Stimulated activated CD4-positive, alpha-beta T cell treated with anti-CD3 and anti-CD28 coated beads, TNF-alpha, amount 100 ng/mL, for 48 hours (primary cell): Measurements from ENCODE around the gene ST8SIA2.
"Not testable (repeated sequence)": the region's sequence is repeated elsewhere in the genome, so short reads cannot be mapped to it uniquely, and the experiment has no call there.

Experiments
- DNase-seq, 3 donors: peaks; one replicate each; pipeline ENCODE4 v3.0.0-alpha.2; 2020; ENCODE audit warnings: low read depth in 3 of 3

ST8SIA2 gene

DNA sequence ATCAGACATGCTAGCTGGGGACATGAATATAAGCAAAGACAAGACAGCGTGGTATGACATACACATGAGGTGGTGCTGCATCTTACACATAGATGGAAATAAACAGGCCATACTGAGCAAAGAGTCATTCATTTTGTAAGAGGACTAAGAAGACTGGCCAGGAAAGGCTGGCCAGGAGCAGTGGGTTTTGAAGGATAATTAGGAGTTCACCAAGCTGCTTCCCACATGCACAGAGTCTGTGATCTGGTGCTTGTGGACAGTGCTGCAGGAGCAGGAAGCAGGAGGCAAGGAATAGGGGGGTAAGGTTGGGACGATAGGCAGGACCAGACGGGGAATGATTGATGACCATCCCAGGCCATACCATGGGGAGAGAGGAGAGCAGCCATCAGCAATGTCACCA lies 41.5 kb downstream of the ST8SIA2 start:
- DNase-seq = no peak

DNA sequence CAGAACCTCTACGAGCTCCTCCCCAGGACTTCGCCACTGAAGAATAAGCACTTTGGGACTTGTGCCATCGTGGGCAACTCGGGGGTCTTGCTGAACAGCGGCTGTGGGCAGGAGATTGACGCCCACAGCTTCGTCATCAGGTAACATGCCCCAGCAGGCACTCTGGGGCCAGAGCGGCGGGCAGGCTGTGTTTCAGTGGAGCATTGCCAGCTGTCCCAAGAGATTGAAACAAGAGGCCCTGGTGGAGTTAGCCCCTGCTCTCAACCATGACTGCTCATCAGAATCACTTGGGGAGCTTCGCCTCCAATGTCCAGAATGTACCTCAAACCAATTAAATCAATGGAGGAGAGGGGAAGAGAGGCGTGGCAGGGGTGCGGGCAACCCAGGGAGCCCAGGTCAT lies 44.8 kb downstream of the ST8SIA2 start:
- DNase-seq = no peak

DNA sequence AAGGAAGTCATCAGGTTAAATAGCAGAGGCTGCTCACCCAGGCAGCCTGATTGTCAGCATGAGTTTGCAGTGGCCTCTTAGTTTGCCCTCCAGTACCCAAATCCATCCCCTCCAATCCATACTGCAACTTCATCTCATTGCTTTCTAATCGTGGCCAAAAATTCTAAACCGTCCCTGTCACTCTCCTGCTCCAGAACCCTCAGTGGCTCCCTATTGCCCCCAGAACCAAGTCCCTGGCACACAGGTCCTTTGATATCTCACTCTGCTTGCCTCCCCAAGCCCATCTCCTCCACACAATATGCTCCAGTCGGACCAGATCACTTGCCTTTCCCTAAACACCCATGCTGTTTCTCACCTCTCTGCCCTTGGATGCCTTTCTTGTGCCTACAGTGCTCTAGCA lies 49.7 kb downstream of the ST8SIA2 start:
- DNase-seq = no peak

DNA sequence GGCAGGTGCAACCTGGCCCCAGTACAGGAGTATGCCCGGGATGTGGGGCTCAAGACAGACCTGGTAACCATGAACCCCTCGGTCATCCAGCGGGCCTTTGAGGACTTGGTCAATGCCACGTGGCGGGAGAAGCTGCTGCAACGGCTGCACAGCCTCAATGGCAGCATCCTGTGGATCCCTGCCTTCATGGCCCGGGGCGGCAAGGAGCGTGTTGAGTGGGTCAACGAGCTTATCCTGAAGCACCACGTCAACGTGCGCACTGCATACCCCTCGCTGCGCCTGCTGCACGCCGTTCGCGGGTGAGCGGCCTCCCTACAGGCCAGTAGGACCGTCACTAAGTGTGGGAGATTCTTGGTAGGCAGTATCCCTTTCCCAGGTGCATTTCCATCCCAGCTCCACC lies 51.0 kb downstream of the ST8SIA2 start:
- no peak for DNase-seq

DNA sequence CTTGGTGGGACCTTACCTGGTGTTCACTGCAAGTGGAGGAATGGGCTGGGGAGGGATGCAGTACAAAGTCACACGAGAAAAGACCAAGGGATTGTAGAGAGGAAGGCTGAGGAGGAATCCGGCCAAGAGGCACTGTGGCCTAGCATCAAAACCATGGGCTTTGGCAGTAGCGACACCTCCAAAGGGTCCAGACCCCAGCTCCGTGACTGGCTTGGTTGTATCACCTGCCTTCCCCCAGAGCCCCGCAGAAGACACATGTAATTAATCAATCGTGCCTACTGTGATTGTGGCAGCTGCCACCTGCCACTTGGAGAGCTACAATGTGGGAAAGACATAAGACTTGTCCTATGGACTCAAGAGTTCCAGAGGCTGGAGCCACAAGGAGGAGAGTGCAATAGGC lies 54.7 kb downstream of the ST8SIA2 start:
- no peak for DNase-seq

DNA sequence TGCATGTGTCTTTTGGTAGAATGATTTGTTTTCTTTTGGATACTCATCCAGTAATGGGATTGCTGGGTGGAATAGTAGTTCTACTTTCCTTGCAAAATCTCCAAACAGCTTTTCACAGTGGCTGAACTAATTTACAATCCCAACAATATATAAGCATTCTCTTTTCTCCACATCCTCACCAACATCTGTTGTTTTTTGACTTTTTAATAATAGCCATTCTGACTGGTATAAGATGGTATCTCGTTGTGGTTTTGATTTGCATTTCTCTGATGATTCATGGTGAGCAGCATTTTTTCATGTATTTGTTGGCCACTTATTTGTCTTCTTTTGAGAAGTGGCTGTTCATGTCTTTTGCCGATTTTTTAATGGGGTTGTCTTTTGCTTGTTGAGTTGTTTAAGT lies 55.8 kb downstream of the ST8SIA2 start:
- no peak for DNase-seq

DNA sequence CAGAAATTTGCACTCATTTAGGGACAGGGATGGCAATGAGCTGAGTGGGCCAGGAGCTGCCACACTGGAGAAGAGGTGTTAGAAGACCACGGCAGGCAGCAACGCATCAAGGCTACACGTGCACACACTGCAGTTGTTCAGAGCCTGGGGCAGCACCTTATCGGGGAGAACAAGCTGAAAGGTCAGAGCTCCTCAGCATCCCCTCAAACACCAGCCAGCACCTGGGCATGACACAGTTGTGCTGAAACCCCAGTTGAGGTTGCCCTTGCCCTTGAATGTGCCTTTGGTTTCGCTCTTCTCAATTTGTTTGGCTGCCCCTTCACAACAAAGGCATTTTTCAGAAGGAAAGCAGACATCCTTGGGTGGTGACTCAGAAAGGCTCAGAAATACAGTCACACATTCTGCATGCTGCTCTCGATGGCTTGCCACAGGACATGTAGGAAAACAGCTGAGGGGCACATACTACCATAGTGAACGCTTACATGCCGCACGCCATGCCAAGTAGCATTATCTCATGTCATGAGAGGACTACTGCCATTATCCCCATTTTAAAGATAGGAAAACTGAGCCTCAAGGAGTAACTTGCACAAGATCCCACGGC lies 57.6 kb downstream of the ST8SIA2 start:
- no peak for DNase-seq

DNA sequence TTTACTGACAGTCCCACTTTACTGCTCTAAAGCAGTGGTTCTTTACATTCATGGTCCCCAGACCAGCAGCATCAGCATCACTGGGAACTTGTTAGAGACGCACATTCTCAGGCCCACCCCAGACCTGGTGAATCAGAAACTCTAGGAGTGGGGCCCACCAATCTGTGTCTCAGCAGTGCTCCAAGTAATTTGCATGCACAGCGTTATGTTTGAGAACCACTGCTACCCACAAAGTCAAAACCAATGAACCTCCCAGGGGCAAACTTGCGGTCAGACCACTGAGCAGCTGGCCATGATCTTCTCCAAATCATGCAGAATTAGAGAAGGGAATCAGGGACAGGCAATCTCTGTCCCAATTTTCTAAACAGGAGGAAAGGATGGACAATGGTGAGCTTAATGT lies 58.5 kb downstream of the ST8SIA2 start:
- DNase-seq = no peak

DNA sequence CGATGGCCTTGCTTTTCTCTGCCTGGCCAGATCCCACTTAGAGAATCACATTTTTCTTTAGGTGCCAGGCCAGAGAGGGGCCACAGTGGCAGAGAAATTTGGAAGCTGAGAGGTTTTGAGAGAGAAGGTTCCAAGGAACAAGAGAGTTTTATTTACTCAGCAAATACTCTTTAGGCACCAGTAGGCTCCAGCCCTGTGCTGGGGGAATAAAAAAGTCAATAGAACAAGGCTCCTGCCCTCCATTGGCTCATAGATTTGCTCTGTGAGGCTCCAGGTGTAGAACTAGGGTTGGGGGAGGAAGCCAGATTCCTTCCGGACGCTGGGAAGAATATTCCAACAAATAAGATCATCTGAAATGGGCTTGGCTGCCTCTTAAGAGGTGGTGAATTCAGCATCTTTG lies 59.9 kb downstream of the ST8SIA2 start:
- DNase-seq = no peak

DNA sequence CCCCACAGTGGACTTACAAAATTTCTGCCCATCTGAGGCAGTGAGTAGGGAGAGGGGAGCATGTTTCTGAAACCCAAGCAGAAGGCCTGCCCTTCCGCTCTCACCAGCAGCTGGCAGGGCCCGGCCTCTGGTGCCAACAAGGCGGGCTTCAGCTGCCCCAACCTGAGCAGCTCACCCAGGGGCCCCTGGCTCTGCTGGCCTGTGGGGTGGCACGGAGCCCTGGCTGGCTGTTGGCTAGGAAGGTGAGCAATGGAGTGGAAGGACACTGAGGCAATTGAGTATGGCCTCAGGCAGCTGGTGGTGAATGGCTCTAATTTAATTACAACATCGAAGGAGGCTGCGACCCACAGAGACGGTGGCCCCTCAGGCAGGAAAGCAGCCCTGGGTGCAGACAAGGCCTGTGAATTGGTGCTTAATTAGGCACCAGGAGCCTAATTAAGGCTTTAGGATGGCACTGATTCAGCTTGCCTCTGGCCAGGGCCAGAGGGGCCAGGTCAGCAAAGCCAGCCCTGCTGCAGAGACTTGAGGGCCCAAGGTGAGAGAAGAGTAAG lies 60.9 kb downstream of the ST8SIA2 start:
- DNase-seq = no peak

DNA sequence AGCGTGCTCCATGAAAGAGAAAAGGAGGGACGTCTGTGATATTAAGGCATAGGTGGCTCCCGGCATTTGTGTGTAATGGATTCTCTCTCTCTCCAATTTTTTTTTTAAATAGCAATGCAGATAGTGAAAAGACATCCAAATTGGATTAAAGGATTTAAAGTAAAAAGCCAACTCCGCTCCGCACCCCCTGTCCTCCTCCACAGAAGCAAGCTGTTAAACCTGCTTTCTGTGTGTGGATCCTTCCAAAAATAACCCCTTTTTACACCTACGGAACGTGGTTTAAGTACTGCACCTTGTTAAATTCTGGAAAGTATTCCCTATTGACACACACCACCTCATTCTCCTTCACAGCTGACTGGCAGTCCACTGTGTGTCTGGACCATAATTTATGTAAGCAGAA lies 61.6 kb downstream of the ST8SIA2 start:
- DNase-seq = no peak

DNA sequence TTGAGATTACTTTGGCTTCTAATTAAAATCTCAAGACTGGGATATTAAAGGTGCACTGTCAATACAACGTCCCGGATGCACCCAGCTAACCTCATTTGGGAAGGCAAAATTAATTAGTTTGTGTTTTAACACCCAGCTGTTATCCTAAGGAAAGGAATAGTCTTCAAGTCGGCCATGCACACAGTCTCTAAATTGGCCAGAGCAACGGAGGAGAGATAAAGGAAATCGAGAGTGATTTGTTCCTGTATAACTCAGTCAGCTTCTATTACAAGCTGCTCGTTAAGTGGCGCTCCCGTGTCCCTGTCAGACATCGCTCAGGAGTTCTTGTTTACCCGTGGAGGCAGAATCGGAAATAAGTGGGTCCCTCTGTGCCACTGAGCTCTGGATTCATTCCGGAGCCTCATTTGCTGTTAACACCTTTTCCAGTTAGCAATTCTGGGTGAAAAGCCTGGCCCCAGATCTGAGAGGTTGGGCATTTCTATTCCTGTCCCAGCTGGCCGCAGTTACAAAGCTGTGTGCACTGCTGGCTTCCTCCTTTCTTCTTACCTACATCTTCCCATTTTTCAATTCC lies 63.9 kb downstream of the ST8SIA2 start:
- no peak for DNase-seq

DNA sequence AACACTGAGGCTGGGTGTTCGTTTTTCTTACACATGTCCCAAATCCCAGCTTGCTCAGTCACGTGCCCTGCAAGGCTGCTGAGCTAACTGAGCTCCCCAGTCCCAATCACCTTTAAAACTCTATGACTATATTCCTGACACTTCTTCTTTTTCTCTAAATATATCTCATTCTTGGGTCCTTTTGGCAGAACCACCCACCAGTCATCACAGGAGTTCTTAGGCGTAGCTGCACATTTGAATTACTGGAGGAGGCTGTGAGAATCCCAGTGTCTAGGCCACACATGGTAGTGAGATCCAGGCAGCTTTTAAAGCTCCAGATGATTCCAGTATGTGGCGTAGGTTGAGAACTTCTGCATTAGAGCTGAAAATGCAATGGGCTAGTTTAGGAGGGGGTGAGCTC lies 66.3 kb downstream of the ST8SIA2 start:
- no peak for DNase-seq

DNA sequence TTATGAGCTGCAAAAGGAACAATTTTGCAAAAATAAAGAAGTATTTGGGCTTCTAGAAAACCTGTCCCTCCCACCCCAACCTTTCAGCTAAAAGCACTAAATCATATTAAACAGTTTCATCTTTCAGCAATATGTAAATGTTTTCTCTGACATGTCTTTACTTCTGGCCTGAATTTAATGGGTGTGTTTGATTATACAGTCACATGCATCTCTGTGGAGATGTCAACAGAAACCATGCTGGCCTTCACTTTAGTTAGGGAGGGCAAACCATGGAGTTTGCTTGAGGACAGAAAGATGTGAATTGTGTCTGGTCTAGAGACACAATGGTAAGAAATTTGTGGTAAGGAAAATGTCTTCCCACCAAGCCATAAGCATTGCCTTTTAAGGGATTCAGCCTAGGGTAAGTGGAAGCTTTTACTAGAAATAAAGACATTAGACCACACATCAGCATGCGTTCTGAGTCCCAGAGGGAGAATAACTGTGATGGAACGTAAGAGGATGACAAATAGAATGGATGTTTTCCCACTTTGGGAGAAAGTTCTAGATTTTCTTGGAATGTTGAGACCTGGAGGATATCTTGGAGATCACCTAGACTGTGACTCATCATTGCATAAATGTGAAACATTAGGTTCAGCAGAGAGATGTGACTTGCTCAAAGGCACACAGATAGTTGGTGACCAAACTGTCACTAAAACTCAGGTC lies 68.9 kb downstream of the ST8SIA2 start:
- no peak for DNase-seq

DNA sequence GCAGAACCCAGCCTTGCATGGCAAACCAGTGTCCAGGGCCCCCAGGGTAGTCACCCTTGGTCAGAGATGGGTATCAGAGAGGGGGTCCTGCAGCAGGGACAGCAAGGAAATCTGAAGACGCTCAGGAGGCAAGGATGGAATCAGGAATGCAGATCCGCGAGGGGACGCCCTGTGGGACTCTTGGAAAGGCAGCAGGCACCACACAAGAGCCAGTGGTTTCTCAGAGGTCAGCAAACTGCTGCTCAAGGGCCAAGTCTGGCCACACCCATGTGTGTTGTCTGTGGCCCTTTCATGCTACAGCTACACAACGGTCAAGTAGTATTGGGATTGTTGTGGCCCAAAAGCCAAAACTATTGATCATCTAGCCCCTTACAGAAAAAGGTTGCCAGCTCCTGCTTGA lies 69.7 kb downstream of the ST8SIA2 start:
- no peak for DNase-seq

DNA sequence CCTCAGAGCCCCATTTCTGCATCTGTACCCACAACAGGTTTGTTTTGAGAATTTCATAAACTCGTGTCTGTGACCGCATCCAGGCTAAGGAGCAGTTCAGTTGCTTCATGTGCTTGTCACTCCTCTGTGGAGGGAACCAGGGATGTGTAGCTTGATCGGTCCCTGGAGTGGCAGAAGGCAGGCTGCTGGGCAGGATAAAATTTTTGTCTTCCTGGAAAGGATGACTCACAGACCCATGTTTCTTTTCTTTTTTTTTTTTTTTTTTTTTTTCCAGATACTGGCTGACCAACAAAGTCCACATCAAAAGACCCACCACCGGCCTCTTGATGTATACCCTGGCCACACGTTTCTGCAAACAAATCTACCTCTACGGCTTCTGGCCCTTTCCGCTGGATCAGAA lies 70.1 kb downstream of the ST8SIA2 start:
- no peak for DNase-seq

DNA sequence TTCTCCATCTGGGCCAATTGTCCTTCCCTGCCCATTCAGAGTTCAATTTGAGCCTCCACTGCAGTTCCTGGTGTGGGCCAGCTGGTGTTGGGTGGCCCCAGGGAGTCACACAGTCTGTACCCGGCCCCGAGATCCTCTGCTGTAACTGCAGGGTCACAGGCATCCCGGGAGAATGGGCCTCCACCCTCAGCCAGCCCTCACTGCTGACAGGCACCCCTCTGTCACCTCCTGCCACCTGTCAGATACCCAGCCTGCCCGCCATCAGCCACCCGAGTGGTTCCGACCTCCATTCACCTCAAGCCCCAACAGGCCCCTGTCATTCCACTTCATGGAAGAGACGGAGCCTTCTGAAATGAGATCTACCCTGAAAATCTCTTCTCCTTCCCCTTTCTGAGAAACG lies 73.2 kb downstream of the ST8SIA2 start:
- DNase-seq = no peak

DNA sequence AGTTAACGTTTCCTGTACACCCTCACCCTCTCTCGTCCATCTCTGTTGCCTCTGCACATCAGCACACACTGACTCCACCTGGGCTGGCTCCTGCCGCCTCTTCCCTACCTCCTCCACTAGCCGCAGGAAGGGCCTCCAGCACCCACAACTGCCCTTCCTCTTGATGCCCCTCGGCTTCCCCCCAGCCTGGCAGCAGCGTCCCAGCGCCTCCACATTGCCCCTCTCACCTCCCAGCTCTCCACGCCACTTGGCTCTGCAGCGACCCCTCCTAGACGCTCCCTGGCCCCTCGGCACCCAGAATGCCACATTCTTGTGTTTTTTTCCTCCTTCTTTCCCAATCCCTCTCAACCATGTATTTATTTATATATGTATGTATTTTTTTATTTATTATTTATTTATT lies 73.6 kb downstream of the ST8SIA2 start:
- DNase-seq = no peak

DNA sequence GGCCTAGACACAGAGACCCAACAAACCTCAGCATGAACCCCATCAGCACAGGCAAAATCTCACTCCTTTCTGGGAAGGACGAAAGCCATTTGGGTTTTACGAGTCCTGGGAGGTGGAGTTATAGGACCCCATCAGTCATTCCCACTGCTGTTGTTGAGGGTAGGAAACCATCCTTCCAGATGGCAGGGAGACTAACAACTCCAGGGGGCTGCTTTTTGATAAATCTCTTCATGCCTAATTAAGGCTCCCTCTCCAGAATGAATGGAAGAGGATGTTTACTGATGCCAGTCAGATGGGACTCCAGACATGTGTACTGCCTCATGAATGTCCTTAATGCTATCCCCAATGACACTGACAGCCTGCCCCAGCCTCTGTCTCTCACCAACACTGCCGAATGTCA lies 75.3 kb downstream of the ST8SIA2 start:
- no peak for DNase-seq

DNA sequence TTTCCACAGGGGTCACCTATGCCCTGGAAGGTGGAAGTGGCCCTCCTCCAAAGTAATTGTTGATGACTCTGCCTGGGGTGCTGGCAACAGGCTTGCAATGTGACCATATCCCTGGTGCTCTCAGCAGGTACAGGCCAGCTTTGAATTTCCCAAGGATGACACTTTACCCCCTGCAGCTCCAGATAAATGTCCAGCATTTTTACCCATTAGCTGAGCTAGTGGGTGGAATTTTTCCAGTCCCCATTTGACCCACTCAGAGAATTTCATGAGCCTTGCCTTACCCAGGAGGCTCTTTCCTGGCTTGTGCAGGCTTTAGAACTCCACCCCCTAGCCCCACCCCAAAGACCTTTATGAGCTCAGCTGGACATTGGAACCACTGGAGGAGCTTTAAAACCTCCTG lies 77.6 kb downstream of the ST8SIA2 start:
- DNase-seq = no peak

DNA sequence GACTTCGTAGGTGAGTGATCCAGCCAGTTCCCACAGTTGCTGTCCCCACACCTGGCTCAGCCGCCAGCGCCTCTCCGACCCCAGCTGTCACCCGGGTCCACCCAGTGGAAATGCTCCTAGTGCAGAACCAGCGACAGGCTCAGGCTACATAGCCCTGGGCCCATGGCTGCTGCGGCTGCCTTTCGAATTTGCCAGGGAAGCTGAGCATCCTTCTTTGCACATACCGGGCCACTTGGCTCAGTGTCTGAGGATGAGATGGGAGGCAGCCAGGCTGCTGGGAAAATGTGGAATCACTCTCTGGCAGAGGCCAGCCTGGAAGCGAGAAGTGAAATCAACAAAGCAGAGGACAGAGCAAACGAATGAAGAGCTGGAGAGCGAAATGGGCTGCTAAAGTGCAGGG lies 80.1 kb downstream of the ST8SIA2 start:
- DNase-seq = no peak

DNA sequence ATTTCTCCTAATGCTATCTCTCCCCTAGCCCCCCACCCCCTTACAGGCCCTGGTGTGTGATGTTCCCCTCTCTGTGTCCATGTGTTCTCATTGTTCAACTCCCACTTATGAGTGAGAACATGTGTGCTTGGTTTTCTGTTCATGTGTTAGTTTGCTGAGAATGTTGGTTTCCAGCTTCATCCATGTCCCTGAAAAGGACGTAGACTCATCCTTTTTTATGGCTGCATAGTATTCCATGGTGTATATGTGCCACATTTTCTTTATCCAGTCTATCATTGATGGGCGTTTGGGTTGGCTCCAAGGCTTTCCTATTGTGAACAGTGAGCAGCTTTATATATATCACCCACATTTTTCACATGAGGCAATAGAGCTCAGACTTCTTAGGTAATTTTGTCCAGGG lies 86.0 kb downstream of the ST8SIA2 start:
- not testable (repeated sequence) for DNase-seq

DNA sequence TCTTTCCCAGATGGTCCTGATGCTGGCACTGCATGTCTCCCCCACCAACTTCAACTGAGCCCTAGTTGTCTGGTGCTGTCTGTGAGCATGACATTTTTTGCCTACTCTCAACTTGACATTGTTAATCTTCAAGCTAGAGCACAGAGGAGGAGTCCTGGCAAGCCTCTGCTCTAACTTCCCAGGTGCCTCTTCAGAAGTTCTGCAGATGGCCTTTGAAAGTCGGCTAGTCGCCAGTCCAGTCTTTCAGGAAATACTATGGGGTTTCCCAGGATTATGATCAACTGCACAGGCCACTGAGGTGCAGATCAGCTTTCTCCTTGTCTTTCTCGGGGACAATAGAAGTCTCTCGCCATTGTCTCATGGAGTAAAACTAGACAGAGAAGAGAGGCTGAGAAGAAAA lies 86.7 kb downstream of the ST8SIA2 start:
- DNase-seq = no peak
